ENCODE measurements around the gene MLN.

MLN gene

GRCh38 chr6:33803571-33804053, at the start of gene MLN:
Gene MLN, minus strand, starts transcription at chr6:33804003. Its CDS starts 2,840 bp downstream, at chr6:33801163.
- no peak for DNase-seq

GRCh38 chr6:33853026-33853425, 49.2 kb upstream of the MLN start:
- DNase-seq, result no peak

GRCh38 chr6:33851959-33852358, 48.2 kb upstream of the MLN start:
- DNase-seq, result no peak

GRCh38 chr6:33850869-33851541, 47.2 kb upstream of the MLN start:
- no peak for DNase-seq

GRCh38 chr6:33850296-33850695, 46.5 kb upstream of the MLN start:
- DNase-seq, result no peak

- no peak for DNase-seq
Observed at GRCh38 chr6:33849500-33850075, 45.8 kb upstream of the MLN start.

GRCh38 chr6:33848484-33848883, 44.7 kb upstream of the MLN start:
- DNase-seq, result no peak

- no peak for DNase-seq
Observed at GRCh38 chr6:33847867-33848266, 44.1 kb upstream of the MLN start.

GRCh38 chr6:33847078-33847477, 43.3 kb upstream of the MLN start:
- DNase-seq, result no peak

- no peak for DNase-seq
Observed at GRCh38 chr6:33846226-33846625, 42.4 kb upstream of the MLN start.

GRCh38 chr6:33845031-33845745, 41.4 kb upstream of the MLN start:
- no peak for DNase-seq

GRCh38 chr6:33843131-33844121, 39.6 kb upstream of the MLN start:
- DNase-seq, result no peak

- no peak for DNase-seq
Observed at GRCh38 chr6:33841868-33842267, 38.1 kb upstream of the MLN start.

- DNase-seq, result no peak
Observed at GRCh38 chr6:33841070-33841469, 37.3 kb upstream of the MLN start.

- DNase-seq, result no peak
Observed at GRCh38 chr6:33840048-33840926, 36.5 kb upstream of the MLN start.

- DNase-seq, result no peak
Observed at GRCh38 chr6:33839399-33840047, 35.7 kb upstream of the MLN start.

GRCh38 chr6:33838983-33839382, 35.2 kb upstream of the MLN start:
- DNase-seq, result no peak

GRCh38 chr6:33837971-33838665, 34.3 kb upstream of the MLN start:
- DNase-seq, result no peak

GRCh38 chr6:33836806-33837469, 33.1 kb upstream of the MLN start:
- DNase-seq, result no peak
